ENCODE measurements around the gene MCL1.

MCL1 gene

DNA sequence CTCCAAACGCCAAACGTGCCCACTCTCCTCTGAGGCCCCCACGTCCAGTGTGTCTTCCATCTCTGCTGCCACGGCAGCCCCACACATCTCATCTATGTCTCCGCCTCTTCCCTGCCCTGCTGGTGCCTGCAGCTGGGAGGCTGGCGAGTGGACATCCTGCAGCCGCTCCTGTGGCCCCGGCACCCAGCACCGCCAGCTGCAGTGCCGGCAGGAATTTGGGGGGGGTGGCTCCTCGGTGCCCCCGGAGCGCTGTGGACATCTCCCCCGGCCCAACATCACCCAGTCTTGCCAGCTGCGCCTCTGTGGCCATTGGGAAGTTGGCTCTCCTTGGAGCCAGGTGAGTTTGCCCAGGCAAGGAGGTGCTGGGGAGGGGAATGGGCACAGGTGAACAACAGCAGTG, 21.6 kb downstream of the MCL1 start:
- Mint-ChIP-seq H3K27me3 (no peaks in the 10 kb centered on the region), H3K27ac (no peak overlapping the region), H3K36me3 (no peaks in the 10 kb centered on the region)

DNA sequence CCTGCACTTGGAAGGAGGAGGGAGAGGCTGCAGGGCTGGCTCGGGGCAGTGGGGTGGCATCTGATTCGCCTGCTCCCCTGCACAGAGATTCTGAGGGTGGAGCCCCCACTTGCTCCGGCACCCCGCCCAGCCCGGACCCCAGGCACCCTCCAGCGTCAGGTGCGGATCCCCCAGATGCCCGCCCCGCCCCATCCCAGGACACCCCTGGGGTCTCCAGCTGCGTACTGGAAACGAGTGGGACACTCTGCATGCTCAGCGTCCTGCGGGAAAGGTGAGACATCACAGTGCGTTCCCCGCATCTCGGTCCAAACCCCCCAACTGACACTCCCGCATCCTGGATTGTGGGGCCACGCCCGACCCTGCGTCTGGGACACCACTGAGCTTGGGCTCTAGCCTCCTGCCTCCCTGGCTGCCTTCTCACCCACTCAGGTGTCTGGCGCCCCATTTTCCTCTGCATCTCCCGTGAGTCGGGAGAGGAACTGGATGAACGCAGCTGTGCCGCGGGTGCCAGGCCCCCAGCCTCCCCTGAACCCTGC, 22.3 kb downstream of the MCL1 start:
- no peak overlapping the region for H3K27ac Mint-ChIP-seq
- no peak overlapping the region for H3K4me3 Mint-ChIP-seq
- H3K36me3 Mint-ChIP-seq = no peaks in the 10 kb centered on the region
- H3K4me1 Mint-ChIP-seq = peaks cover 25% of the 10 kb centered on the region
- H3K9me3 Mint-ChIP-seq = no peaks in the 10 kb centered on the region
- no peaks in the 10 kb centered on the region for H3K27me3 Mint-ChIP-seq

More for the DNA sequence above, 21.6 kb downstream of the MCL1 start:
- H3K9me3 Mint-ChIP-seq = no peaks in the 10 kb centered on the region
- peaks cover 24% of the 10 kb centered on the region for H3K4me1 Mint-ChIP-seq
- no peak overlapping the region for H3K4me3 Mint-ChIP-seq

- H3K9me3 Mint-ChIP-seq = no peaks in the 10 kb centered on the region
- no peaks in the 10 kb centered on the region for H3K36me3 Mint-ChIP-seq
- H3K4me1 Mint-ChIP-seq = peaks cover 26% of the 10 kb centered on the region
- H3K27me3 Mint-ChIP-seq = peaks cover under 1% of the 10 kb centered on the region
- H3K4me3 Mint-ChIP-seq = no peak overlapping the region
- no peak overlapping the region for H3K27ac Mint-ChIP-seq
Measured at GRCh38 chr1:150555971-150556865, 23.2 kb downstream of the MCL1 start.

- H3K4me1 Mint-ChIP-seq = peaks cover 28% of the 10 kb centered on the region
- H3K9me3 Mint-ChIP-seq = no peaks in the 10 kb centered on the region
- H3K4me3 Mint-ChIP-seq = no peak overlapping the region
- no peak overlapping the region for H3K27ac Mint-ChIP-seq
- H3K36me3 Mint-ChIP-seq = no peaks in the 10 kb centered on the region
- H3K27me3 Mint-ChIP-seq = peaks cover 2% of the 10 kb centered on the region
Measured at GRCh38 chr1:150555198-150555970, 24.0 kb downstream of the MCL1 start.

DNA sequence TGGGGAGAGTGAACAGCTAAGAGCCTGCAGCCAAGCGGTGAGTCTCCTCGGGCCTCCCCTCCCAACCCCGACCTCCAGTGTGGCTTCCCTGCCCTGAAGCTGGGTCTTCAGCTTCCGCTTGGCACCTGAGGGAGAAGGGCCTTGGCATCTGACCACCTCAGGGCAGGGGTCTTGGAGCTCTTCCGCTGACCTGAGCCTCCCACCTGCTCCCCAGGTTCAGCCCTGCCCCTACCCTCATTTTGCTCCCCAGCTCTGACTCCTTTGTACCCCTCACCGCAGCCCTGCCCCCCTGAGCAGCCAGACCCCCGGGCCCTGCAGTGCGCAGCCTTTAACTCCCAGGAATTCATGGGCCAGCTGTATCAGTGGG, 25.3 kb downstream of the MCL1 start:
- no peak overlapping the region for H3K4me3 Mint-ChIP-seq
- peaks cover 5% of the 10 kb centered on the region for H3K27me3 Mint-ChIP-seq
- H3K4me1 Mint-ChIP-seq = peaks cover 26% of the 10 kb centered on the region
- H3K27ac Mint-ChIP-seq = no peak overlapping the region
- no peaks in the 10 kb centered on the region for H3K9me3 Mint-ChIP-seq
- H3K36me3 Mint-ChIP-seq = no peaks in the 10 kb centered on the region

DNA sequence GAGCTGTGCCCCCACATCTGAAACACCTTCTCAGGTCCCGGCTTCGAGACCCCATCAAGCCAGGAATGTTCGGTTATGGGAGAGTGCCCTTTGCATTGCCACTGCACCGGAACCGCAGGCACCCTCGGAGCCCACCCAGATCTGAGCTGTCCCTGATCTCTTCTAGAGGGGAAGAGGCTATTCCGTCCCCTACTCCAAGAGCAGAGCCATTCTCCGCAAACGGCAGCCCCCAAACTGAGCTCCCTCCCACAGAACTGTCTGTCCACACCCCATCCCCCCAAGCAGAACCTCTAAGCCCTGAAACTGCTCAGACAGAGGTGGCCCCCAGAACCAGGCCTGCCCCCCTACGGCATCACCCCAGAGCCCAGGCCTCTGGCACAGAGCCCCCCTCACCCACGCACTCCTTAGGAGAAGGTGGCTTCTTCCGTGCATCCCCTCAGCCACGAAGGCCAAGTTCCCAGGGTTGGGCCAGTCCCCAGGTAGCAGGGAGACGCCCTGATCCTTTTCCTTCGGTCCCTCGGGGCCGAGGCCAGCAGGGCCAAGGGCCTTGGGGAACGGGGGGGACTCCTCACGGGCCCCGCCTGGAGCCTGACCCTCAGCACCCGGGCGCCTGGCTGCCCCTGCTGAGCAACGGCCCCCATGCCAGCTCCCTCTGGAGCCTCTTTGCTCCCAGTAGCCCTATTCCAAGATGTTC, 25.9 kb downstream of the MCL1 start:
- Mint-ChIP-seq H3K27me3 (peaks cover 6% of the 10 kb centered on the region), H3K4me3 (no peak overlapping the region), H3K36me3 (no peaks in the 10 kb centered on the region), H3K4me1 (peaks cover 27% of the 10 kb centered on the region), H3K27ac (no peak overlapping the region), H3K9me3 (no peaks in the 10 kb centered on the region)

DNA sequence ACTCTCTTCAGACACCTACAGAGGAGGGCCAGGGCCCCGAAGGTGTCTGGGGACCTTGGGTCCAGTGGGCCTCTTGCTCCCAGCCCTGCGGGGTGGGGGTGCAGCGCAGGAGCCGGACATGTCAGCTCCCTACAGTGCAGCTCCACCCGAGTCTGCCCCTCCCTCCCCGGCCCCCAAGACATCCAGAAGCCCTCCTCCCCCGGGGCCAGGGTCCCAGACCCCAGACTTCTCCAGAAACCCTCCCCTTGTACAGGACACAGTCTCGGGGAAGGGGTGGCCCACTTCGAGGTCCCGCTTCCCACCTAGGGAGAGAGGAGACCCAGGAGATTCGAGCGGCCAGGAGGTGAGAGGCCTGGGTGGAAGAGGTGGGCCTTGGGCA, 26.5 kb downstream of the MCL1 start:
- Mint-ChIP-seq H3K36me3 (no peaks in the 10 kb centered on the region), H3K27me3 (peaks cover 8% of the 10 kb centered on the region), H3K4me3 (no peak overlapping the region), H3K9me3 (no peaks in the 10 kb centered on the region), H3K27ac (no peak overlapping the region), H3K4me1 (peaks cover 29% of the 10 kb centered on the region)

- Mint-ChIP-seq H3K4me3 (no peak overlapping the region), H3K36me3 (no peaks in the 10 kb centered on the region), H3K27me3 (peaks cover 8% of the 10 kb centered on the region), H3K9me3 (no peaks in the 10 kb centered on the region), H3K27ac (no peak overlapping the region), H3K4me1 (peaks cover 29% of the 10 kb centered on the region)
Measured at GRCh38 chr1:150552128-150552910, 27.1 kb downstream of the MCL1 start.

- Mint-ChIP-seq H3K27ac (no peak overlapping the region), H3K9me3 (no peaks in the 10 kb centered on the region), H3K4me3 (no peak overlapping the region), H3K4me1 (peaks cover 29% of the 10 kb centered on the region), H3K27me3 (peaks cover 11% of the 10 kb centered on the region), H3K36me3 (no peaks in the 10 kb centered on the region)
Measured at GRCh38 chr1:150551784-150552127, 27.7 kb downstream of the MCL1 start.

GRCh38 chr1:150551051-150551783, 28.2 kb downstream of the MCL1 start:
- no peak overlapping the region for H3K4me3 Mint-ChIP-seq
- no peaks in the 10 kb centered on the region for H3K9me3 Mint-ChIP-seq
- H3K36me3 Mint-ChIP-seq = no peaks in the 10 kb centered on the region
- H3K27me3 Mint-ChIP-seq = peaks cover 11% of the 10 kb centered on the region
- peaks cover 29% of the 10 kb centered on the region for H3K4me1 Mint-ChIP-seq
- peak overlapping the region; percentile 46 for H3K27ac Mint-ChIP-seq

GRCh38 chr1:150550222-150551050, 29.0 kb downstream of the MCL1 start:
- H3K36me3 Mint-ChIP-seq = no peaks in the 10 kb centered on the region
- H3K4me3 Mint-ChIP-seq = peak overlapping the region; percentile 76
- peaks cover 29% of the 10 kb centered on the region for H3K4me1 Mint-ChIP-seq
- no peak overlapping the region for H3K27ac Mint-ChIP-seq
- no peaks in the 10 kb centered on the region for H3K9me3 Mint-ChIP-seq
- H3K27me3 Mint-ChIP-seq = peaks cover 13% of the 10 kb centered on the region

DNA sequence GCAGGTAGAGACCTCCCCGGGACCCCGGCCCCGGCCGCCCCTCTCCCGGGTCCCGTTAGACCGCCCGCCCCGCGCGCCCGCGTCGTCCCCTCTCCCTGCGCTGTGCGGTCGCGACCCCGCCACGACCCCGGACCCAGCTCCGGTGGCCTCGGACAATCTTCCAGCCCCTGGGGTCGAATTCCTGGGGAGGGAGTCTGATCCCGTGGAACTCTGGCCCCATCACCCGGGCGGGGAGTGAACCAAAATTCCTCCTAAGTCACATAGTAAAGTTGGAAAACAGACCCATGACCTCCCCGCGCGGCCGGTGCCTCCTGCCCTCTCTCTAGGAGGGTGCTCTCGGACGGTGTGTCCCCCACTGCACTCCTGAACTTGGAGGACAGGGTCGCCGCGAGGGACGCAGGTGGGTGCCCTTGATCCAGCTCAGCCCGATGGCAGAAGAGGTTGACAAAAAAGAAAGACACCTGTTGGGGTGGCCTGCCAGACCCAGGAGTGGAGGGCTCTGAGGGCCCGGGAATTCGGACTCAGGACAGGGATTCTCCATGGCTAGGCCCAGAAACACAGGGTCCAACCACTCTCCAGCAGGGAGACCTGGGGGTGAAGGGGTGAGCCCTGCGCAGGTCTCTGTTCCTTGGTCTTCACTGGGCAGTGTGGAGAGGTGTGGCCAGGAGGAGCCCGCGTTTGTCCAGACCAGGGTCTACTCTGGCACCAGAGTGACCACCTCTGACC, 29.8 kb downstream of the MCL1 start:
- H3K4me1 Mint-ChIP-seq = peaks cover 29% of the 10 kb centered on the region
- H3K36me3 Mint-ChIP-seq = no peaks in the 10 kb centered on the region
- H3K27ac Mint-ChIP-seq = peak overlapping the region; percentile 30
- H3K4me3 Mint-ChIP-seq = peak overlapping the region; percentile 76
- H3K9me3 Mint-ChIP-seq = no peaks in the 10 kb centered on the region
- H3K27me3 Mint-ChIP-seq = peaks cover 13% of the 10 kb centered on the region

Measured in activated naive CD4-positive, alpha-beta T cell treated with anti-CD3 and anti-CD28 coated beads, Interleukin-2, amount 50 U/mL, for 24 hours (primary cell).